ENCODE measurements around the gene WDR74.

WDR74 gene

GRCh38 chr11:62801071-62801470 lies 38.3 kb downstream of the WDR74 start:
- no peak overlapping the region for H3K4me3 ChIP-seq (ENCODE audit: low read length)
- DNase-seq (ENCODE audit: low read depth), result peak; percentile 36
- TF ChIP-seq CTCF (IDR thresholded peaks at IDR 0.05; ENCODE audit: insufficient read depth, low read depth, low read length, missing control alignments), result no peak

- TF ChIP-seq CTCF (IDR thresholded peaks at IDR 0.05; ENCODE audit: insufficient read depth, low read depth, low read length, missing control alignments), result no peak
Measured at GRCh38 chr11:62799486-62799885, 39.9 kb downstream of the WDR74 start.

GRCh38 chr11:62796281-62796680 lies 43.1 kb downstream of the WDR74 start:
- no peak for TF ChIP-seq CTCF (IDR thresholded peaks at IDR 0.05; ENCODE audit: insufficient read depth, low read depth, low read length, missing control alignments)
- no peak for DNase-seq (ENCODE audit: low read depth)
- H3K4me3 ChIP-seq (ENCODE audit: low read length), result no peak overlapping the region

More at GRCh38 chr11:62799486-62799885, 39.9 kb downstream of the WDR74 start:
- no peak for DNase-seq (ENCODE audit: low read depth)
- H3K4me3 ChIP-seq (ENCODE audit: low read length), result no peak overlapping the region

- no peak overlapping the region for H3K4me3 ChIP-seq (ENCODE audit: low read length)
- TF ChIP-seq CTCF (IDR thresholded peaks at IDR 0.05; ENCODE audit: insufficient read depth, low read depth, low read length, missing control alignments), result no peak
- no peak for DNase-seq (ENCODE audit: low read depth)
Measured at GRCh38 chr11:62794201-62794775, 45.1 kb downstream of the WDR74 start.

GRCh38 chr11:62792202-62792575 lies 47.2 kb downstream of the WDR74 start:
- H3K4me3 ChIP-seq (ENCODE audit: low read length), result peak overlapping the region; percentile 4
- no peak for TF ChIP-seq CTCF (IDR thresholded peaks at IDR 0.05; ENCODE audit: insufficient read depth, low read depth, low read length, missing control alignments)
- no peak for DNase-seq (ENCODE audit: low read depth)

GRCh38 chr11:62791501-62792201 lies 47.7 kb downstream of the WDR74 start, which contains the start of gene TMEM223:
TMEM223 (minus strand) TSS chr11:62792006; CDS start chr11:62791994, 12 bp downstream.
- no peak for TF ChIP-seq CTCF (IDR thresholded peaks at IDR 0.05; ENCODE audit: insufficient read depth, low read depth, low read length, missing control alignments)
- peak; percentile 85 for DNase-seq (ENCODE audit: low read depth)
- H3K4me3 ChIP-seq (ENCODE audit: low read length), result peak within 1 kb of the TSS; percentile 90
